CD14-positive monocyte (primary cell): ENCODE results near the gene GHRL. TPM values are rescaled to one million over a fixed set of nuclear protein-coding genes. Genes with fewer than 3 reads are reported as not detected.

Source experiments
- DNase-seq, 3 donors: peaks; one replicate each; pipeline ENCODE4 v3.0.0-alpha.2; 2011 to 2022
- H2AFZ ChIP-seq: 2 replicates; pipeline ENCODE4 v1.6.0; 2012; ENCODE audit warnings: mild to moderate bottlenecking, low read depth, low read length, inconsistent platforms; ENCODE audit not compliant: insufficient read depth, poor library complexity, severe bottlenecking
- H3K27ac ChIP-seq, 2 donors: 1 replicate in 1 of 2; 2 replicates in 1 of 2; pipeline ENCODE4 v1.5.1; 2012 to 2013; ENCODE audit warnings: low read length in 2 of 2, control low read depth in 1 of 2, inconsistent platforms in 1 of 2, low read depth in 1 of 2, mild to moderate bottlenecking in 1 of 2
- H3K27me3 ChIP-seq, 2 donors: one replicate each; pipeline versions ENCODE4 v1.6.0 to v1.6.1; 2011 to 2013; ENCODE audit warnings: low read length in 2 of 2; ENCODE audit not compliant: control insufficient read depth in 2 of 2, insufficient read depth in 2 of 2
- H3K36me3 ChIP-seq, 2 donors: replicated peaks in 1 of 2; 1 replicate in 1 of 2; 2 replicates in 1 of 2; pipeline versions ENCODE4 v1.5.1 to v1.6.1; 2012 to 2013; ENCODE audit warnings: low read length in 2 of 2, control low read depth in 1 of 2, inconsistent platforms in 1 of 2, mild to moderate bottlenecking in 1 of 2; ENCODE audit not compliant: insufficient read depth in 2 of 2, control insufficient read depth in 1 of 2
- H3K4me1 ChIP-seq, 2 donors: 1 replicate in 1 of 2; 2 replicates in 1 of 2; pipeline versions ENCODE4 v1.5.1 to v1.6.1; 2012 to 2013; ENCODE audit warnings: low read length in 2 of 2, control low read depth in 1 of 2, inconsistent platforms in 1 of 2, mild to moderate bottlenecking in 1 of 2, moderate library complexity in 1 of 2; ENCODE audit not compliant: insufficient read depth in 2 of 2, control insufficient read depth in 1 of 2
- H3K4me2 ChIP-seq: replicated peaks from 2 replicates; pipeline ENCODE3; 2012; ENCODE audit warnings: low read length, moderate library complexity, mild to moderate bottlenecking; ENCODE audit not compliant: poor library complexity, severe bottlenecking; ENCODE audit errors: extremely low read depth
- H3K4me3 ChIP-seq, 3 experiments: fragments of 200-600 bp in 1 of 3; sonication (generic) in 1 of 3; replicated peaks in 1 of 3; 1 replicate in 2 of 3; 2 replicates in 1 of 3; pipeline ENCODE4 v1.5.1; 2011 to 2013; ENCODE audit warnings: low read length in 3 of 3, mild to moderate bottlenecking in 3 of 3, control low read depth in 2 of 3, low read depth in 2 of 3, inconsistent platforms in 1 of 3, moderate library complexity in 1 of 3
- H3K79me2 ChIP-seq: 2 replicates; pipeline ENCODE4 v1.6.0; 2012; ENCODE audit warnings: mild to moderate bottlenecking, control low read depth, inconsistent platforms, low read length, moderate library complexity; ENCODE audit not compliant: insufficient read depth
- H3K9ac ChIP-seq: 2 replicates; pipeline ENCODE4 v1.6.0; 2017; ENCODE audit warnings: low read length, mild to moderate bottlenecking; ENCODE audit not compliant: insufficient read depth, poor library complexity, severe bottlenecking
- H3K9me3 ChIP-seq, 2 donors: replicated peaks in 1 of 2; 1 replicate in 1 of 2; 2 replicates in 1 of 2; pipeline versions ENCODE4 v1.5.1 to v1.6.1; 2012 to 2013; ENCODE audit warnings: low read length in 2 of 2, control low read depth in 1 of 2; ENCODE audit not compliant: control insufficient read depth in 1 of 2, insufficient read depth in 1 of 2
- H4K20me1 ChIP-seq: 2 replicates; pipeline ENCODE4 v1.6.0; 2012; ENCODE audit warnings: mild to moderate bottlenecking, low read length, control low read depth, moderate library complexity; ENCODE audit not compliant: insufficient read depth
- H3K27ac Mint-ChIP-seq, 7 donors: one replicate each; pipeline ENCODE4 v1.8.0; 2020; ENCODE audit warnings: mild to moderate bottlenecking in 7 of 7, mixed read lengths in 7 of 7, moderate library complexity in 6 of 7, inconsistent platforms in 2 of 7
- H3K27me3 Mint-ChIP-seq, 3 donors: one replicate each; pipeline ENCODE4 v1.8.0; 2021 to 2022; ENCODE audit warnings: low read depth in 3 of 3, mild to moderate bottlenecking in 3 of 3, mixed read lengths in 3 of 3, moderate library complexity in 3 of 3, inconsistent platforms in 1 of 3
- H3K36me3 Mint-ChIP-seq, 2 donors: one replicate each; pipeline ENCODE4 v1.8.0; 2020; ENCODE audit warnings: mixed read lengths in 2 of 2, inconsistent platforms in 1 of 2, mild to moderate bottlenecking in 1 of 2
- H3K4me1 Mint-ChIP-seq: one replicate; pipeline ENCODE4 v1.8.0; 2020; ENCODE audit warnings: mild to moderate bottlenecking, mixed read lengths
- H3K4me3 Mint-ChIP-seq, 2 donors: one replicate each; pipeline ENCODE4 v1.8.0; 2020; ENCODE audit warnings: mild to moderate bottlenecking in 2 of 2, mixed read lengths in 2 of 2, moderate library complexity in 1 of 2
- H3K9me3 Mint-ChIP-seq, 7 donors: one replicate each; pipeline ENCODE4 v1.8.0; 2020 to 2022; ENCODE audit warnings: mixed read lengths in 7 of 7, mild to moderate bottlenecking in 6 of 7, moderate library complexity in 6 of 7, inconsistent platforms in 2 of 7
- CTCF ChIP-seq: fragments of 200-600 bp; IDR thresholded peaks from one replicate; pipeline ENCODE4 v1.8.0; 2022; ENCODE audit warnings: antibody characterized with exemption, mild to moderate bottlenecking
- WGBS: methylation state at CpG from one replicate; pipeline ENCODE4 v1.1.5; 2013; ENCODE audit warnings: missing lambda C conversion rate; ENCODE audit not compliant: insufficient coverage; 5-methylcytosine and 5-hydroxymethylcytosine counted together
- intact Hi-C, 2 donors: fragments of 100-400 bp; cut with micrococcal nuclease; formaldehyde crosslinking; loops; one replicate each; pipeline versions ENCODE4 v1.15.0 to v1.15.1; 2023
- polyA plus RNA-seq, 3 donors: library from polyadenylated mRNA; depleted of rRNA in 1 of 3; unstranded in 2 of 3; stranded (reverse) in 1 of 3; fragments of 300-500 nt in 2 of 3; fragments of >200 nt in 1 of 3; fragmentation: Illumina TruSeq in 2 of 3; gene quantifications; 1 replicate in 2 of 3; 2 replicates in 1 of 3; pipeline ENCODE4 v1.2.3, GENCODE V29; 2012 to 2021

Gene GHRL
- polyA plus RNA-seq, 3 donors = 2.3 to 9.9 (median 7.0) TPM

GRCh38 chr3:10255835-10256234 is 36.9 kb downstream of the GHRL start:
- Histone ChIP-seq H3K9me3 (no peaks in the 10 kb centered on the region), H3K9ac (no peak overlapping the region), H3K4me2 (no peak overlapping the region), H3K36me3 (peaks cover 54 to 82% of the 10 kb centered on the region in 2 donors), H2AFZ (no peak overlapping the region), H3K4me3 (no peak overlapping the region), H4K20me1 (peaks cover 78% of the 10 kb centered on the region), H3K79me2 (peaks cover 96% of the 10 kb centered on the region), H3K4me1 (peaks cover 15 to 19% of the 10 kb centered on the region in 2 donors), H3K27me3 (no peaks in the 10 kb centered on the region), H3K27ac (peak overlapping the region in 1 of 2 donors; percentile 65)
- Mint-ChIP-seq H3K27ac (peak overlapping the region in 4 of 7 donors; percentile 11 to 85 (median 54)), H3K36me3 (peaks cover 63 to 83% of the 10 kb centered on the region in 2 donors), H3K4me3 (no peak overlapping the region), H3K4me1 (peaks cover 26% of the 10 kb centered on the region), H3K27me3 (peaks cover 0 to under 1% (median 0%) of the 10 kb centered on the region in 3 donors), H3K9me3 (peaks cover 0 to 4% (median 0%) of the 10 kb centered on the region in 7 donors)
- intact Hi-C loops = no loop called here
- TF ChIP-seq CTCF = no peak
- 97% methylated on average over 4 of the region's 7 CpGs for WGBS
- DNase-seq = no peak

DNA sequence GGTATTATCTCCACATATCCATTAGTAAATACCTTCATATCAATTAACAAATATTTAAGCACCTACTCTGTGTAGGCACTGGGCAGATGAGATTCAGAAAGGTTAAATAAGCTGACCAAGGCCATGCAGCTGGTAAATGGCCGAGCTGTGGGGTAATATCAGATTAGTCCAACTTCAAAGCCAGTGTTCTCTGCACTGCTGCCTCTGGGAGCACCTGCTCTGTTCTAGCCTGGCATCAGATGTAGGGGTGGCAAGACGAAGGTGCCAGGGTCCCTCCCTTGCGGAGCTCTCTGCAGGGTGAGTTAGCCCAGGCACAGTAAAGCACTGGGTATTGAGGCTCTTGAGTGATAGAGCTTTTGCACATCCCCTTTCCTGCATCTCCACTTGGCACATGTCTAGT is 39.0 kb downstream of the GHRL start:
- no peak overlapping the region for H3K4me3 ChIP-seq
- no peak overlapping the region for H3K4me2 ChIP-seq
- H3K79me2 ChIP-seq = peaks cover 96% of the 10 kb centered on the region
- Mint-ChIP-seq H3K9me3 (peaks cover 0 to 6% (median 0%) of the 10 kb centered on the region in 7 donors), H3K27me3 (no peaks in the 10 kb centered on the region), H3K36me3 (peaks cover 52 to 72% of the 10 kb centered on the region in 2 donors), H3K4me1 (peaks cover 42% of the 10 kb centered on the region), H3K4me3 (no peak overlapping the region), H3K27ac (peak overlapping the region in 6 of 7 donors; percentile 21 to 88 (median 62))
- 100% methylated on average over 2 of the region's 3 CpGs for WGBS
- no peak overlapping the region for H3K9ac ChIP-seq
- H4K20me1 ChIP-seq = peaks cover 77% of the 10 kb centered on the region
- H3K4me1 ChIP-seq = peaks cover 32 to 40% of the 10 kb centered on the region in 2 donors
- no peaks in the 10 kb centered on the region for H3K9me3 ChIP-seq
- no peaks in the 10 kb centered on the region for H3K27me3 ChIP-seq
- DNase-seq = no peak
- intact Hi-C loops = loop anchor here in 1 of 2 donors (5.0 kb wide), 1 partner anchor 136 kb away; the partner anchor contains the start of gene BRK1
- H3K27ac ChIP-seq = peak overlapping the region; percentile 7 to 65
- no peak for TF ChIP-seq CTCF
- peaks cover 33 to 65% of the 10 kb centered on the region in 2 donors for H3K36me3 ChIP-seq
- no peak overlapping the region for H2AFZ ChIP-seq
